ENCODE measurements around the gene PIBF1. TPM values are rescaled to one million over a fixed set of nuclear protein-coding genes. Genes with fewer than 3 reads are reported as not detected.
A peak's percentile ranks its signal among the peaks of the same experiment; 100 is the strongest.
"Not testable (repeated sequence)": the region's sequence is repeated elsewhere in the genome, so short reads cannot be mapped to it uniquely, and the experiment has no call there.

PIBF1 gene, protein sequence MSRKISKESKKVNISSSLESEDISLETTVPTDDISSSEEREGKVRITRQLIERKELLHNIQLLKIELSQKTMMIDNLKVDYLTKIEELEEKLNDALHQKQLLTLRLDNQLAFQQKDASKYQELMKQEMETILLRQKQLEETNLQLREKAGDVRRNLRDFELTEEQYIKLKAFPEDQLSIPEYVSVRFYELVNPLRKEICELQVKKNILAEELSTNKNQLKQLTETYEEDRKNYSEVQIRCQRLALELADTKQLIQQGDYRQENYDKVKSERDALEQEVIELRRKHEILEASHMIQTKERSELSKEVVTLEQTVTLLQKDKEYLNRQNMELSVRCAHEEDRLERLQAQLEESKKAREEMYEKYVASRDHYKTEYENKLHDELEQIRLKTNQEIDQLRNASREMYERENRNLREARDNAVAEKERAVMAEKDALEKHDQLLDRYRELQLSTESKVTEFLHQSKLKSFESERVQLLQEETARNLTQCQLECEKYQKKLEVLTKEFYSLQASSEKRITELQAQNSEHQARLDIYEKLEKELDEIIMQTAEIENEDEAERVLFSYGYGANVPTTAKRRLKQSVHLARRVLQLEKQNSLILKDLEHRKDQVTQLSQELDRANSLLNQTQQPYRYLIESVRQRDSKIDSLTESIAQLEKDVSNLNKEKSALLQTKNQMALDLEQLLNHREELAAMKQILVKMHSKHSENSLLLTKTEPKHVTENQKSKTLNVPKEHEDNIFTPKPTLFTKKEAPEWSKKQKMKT
- total RNA-seq: 10 to 100 TPM; 30.0 to 32.0 TPM

DNA sequence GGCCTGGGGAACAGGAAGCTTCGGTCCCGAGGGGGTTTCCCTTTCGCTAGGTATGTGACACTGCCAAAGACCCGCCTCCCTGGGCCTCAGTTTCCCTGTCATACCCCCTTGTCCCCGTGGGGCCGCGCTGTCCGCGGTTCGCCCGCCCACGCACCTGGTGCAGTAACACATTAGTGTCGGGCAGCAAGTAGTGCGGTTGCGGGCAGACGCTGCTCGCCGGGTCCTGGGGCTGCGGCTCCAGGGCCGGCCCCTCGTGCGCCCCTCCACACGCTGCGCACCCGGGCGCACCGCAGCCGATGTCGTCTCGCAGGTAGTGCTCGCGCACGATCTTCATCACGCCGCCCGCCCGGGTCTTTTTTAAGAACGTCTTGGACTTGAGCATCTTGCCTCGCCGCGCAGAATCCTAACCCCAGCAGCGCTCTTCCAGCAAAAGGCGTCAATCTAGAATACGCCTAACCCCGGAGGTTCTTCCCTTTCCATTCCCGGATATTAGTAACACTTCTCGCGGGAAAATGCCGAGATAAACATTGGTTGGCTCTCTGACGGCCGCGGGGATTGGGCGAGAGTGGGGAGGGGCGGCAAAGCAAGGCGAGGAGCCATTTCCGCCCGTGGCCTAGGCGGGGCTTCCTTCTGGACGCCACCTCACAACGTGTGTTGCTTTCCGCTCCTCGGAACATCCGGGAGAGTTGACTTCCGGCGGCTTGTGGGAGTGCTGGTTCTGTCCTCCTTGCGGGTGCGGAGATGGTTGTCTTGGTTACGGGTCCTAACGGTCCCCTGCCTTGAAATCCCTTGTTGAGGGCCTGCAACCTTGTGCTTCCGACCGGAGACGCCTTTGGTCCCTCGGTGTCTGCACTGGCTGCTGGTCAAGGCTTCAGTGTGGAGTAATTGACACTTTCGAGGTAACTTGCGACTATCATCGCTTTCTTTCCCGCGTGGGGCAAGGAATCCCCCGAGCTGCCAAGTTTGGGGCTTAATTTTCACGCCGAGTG is at the start of gene PIBF1, which contains the start of gene DIS3:
PIBF1 (plus strand) TSS at position 683 of the 989 bp plus-strand sequence. CDS start 1,337 bp downstream, outside the sequence.
DIS3 (minus strand) TSS at position 450 of the 989 bp plus-strand sequence; CDS start at position 382, 68 bp downstream.
- Mint-ChIP-seq H3K4me1 (peaks cover 55% of the 10 kb centered on the region), H3K27ac (peak within 1 kb of the TSS; percentile 98), H3K9me3 (no peaks in the 10 kb centered on the region), H3K36me3 (ENCODE audit: low read depth) (peaks cover 44% of the 10 kb centered on the region), H3K4me3 (peak within 1 kb of the TSS; percentile 94), H3K27me3 (no peaks in the 10 kb centered on the region)
- POLR2A ChIA-PET: no interaction called here
- peak; percentile 99 for DNase-seq
- CTCF ChIA-PET: no interaction called here

- ChIA-PET CTCF (interaction anchor here (1.2 kb wide), 1 partner anchor 11 kb away, joined by 3 read pairs; no protein-coding TSS in a partner anchor), POLR2A (interaction anchor here (1.1 kb wide), 1 partner anchor 8 kb away, joined by 6 read pairs; no protein-coding TSS in a partner anchor)
- peaks cover 25% of the 10 kb centered on the region for H3K4me1 Mint-ChIP-seq
- peaks cover 61% of the 10 kb centered on the region for H3K36me3 Mint-ChIP-seq (ENCODE audit: low read depth)
- H3K27me3 Mint-ChIP-seq: no peaks in the 10 kb centered on the region
- no peaks in the 10 kb centered on the region for H3K9me3 Mint-ChIP-seq
- no peak overlapping the region for H3K27ac Mint-ChIP-seq
- no peak overlapping the region for H3K4me3 Mint-ChIP-seq
- DNase-seq: no peak
Measured at GRCh38 chr13:72737033-72737432, 44.9 kb upstream of the PIBF1 start.

GRCh38 chr13:72740015-72740414 is 41.9 kb upstream of the PIBF1 start:
- Mint-ChIP-seq H3K27ac (no peak overlapping the region), H3K36me3 (ENCODE audit: low read depth) (peaks cover 56% of the 10 kb centered on the region), H3K9me3 (no peaks in the 10 kb centered on the region), H3K4me1 (peaks cover 16% of the 10 kb centered on the region), H3K4me3 (no peak overlapping the region), H3K27me3 (no peaks in the 10 kb centered on the region)
- CTCF ChIA-PET: no interaction called here
- POLR2A ChIA-PET: no interaction called here
- no peak for DNase-seq

DNA sequence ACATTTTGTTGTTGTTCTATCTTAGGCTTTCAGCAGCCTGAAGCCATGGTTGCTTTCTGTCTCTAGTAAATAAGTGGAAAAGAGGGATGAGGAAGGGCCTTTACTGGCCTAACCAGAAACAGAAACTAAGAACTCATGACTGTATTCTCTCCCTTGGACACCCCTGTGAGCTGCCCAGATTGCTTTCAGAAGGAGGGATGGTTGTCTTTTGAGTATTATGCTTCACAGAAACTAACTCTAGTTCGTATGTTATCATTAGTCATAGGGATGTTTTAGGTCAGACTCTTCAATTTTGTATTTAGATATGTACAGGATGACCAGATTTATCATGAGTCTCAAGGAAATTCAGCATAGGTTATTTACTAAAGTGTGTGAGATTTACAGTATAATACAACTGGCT is 36.7 kb upstream of the PIBF1 start:
- Mint-ChIP-seq H3K27ac (no peak overlapping the region), H3K36me3 (ENCODE audit: low read depth) (peaks cover 62% of the 10 kb centered on the region), H3K27me3 (no peaks in the 10 kb centered on the region), H3K4me1 (peaks cover 17% of the 10 kb centered on the region), H3K9me3 (no peaks in the 10 kb centered on the region), H3K4me3 (no peak overlapping the region)
- POLR2A ChIA-PET: no interaction called here
- no peak for DNase-seq
- CTCF ChIA-PET: interaction anchor here (1.3 kb wide), 1 partner anchor 10 kb away, joined by 4 read pairs; no protein-coding TSS in a partner anchor

GRCh38 chr13:72751220-72751619 is 30.7 kb upstream of the PIBF1 start:
- peaks cover 11% of the 10 kb centered on the region for H3K4me1 Mint-ChIP-seq
- no peak overlapping the region for H3K4me3 Mint-ChIP-seq
- ChIA-PET CTCF (no interaction called here), POLR2A (no interaction called here)
- H3K27me3 Mint-ChIP-seq: no peaks in the 10 kb centered on the region
- H3K27ac Mint-ChIP-seq: no peak overlapping the region
- no peak for DNase-seq
- H3K9me3 Mint-ChIP-seq: peaks cover 3% of the 10 kb centered on the region
- peaks cover 67% of the 10 kb centered on the region for H3K36me3 Mint-ChIP-seq (ENCODE audit: low read depth)

DNA sequence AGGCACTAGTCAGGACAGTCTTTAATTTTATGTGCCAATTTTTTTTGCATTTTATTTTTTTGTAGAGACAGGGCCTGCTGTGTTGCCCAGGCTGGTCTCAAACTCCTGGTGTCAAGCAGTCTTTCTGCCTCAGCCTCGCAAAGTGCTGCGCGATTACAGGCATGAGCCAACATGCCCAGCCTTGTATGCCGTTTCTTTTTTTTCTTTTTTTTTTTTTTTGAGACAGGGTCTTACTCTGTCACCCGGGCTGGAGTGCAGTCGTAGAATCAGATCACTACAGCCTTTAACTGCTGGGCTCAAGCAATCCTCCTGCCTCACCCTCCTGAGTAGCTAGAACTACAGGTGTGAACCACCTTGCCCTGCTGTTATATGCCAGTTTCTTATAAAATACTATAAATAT is 27.8 kb upstream of the PIBF1 start:
- ChIA-PET CTCF (interaction anchor here (0.9 kb wide), 1 partner anchor 16 kb away, joined by 4 read pairs; no protein-coding TSS in a partner anchor), POLR2A (no interaction called here)
- no peak for DNase-seq
- peaks cover 8% of the 10 kb centered on the region for H3K4me1 Mint-ChIP-seq
- H3K4me3 Mint-ChIP-seq: no peak overlapping the region
- H3K27ac Mint-ChIP-seq: no peak overlapping the region
- H3K36me3 Mint-ChIP-seq (ENCODE audit: low read depth): peaks cover 57% of the 10 kb centered on the region
- peaks cover 3% of the 10 kb centered on the region for H3K9me3 Mint-ChIP-seq
- no peaks in the 10 kb centered on the region for H3K27me3 Mint-ChIP-seq

DNA sequence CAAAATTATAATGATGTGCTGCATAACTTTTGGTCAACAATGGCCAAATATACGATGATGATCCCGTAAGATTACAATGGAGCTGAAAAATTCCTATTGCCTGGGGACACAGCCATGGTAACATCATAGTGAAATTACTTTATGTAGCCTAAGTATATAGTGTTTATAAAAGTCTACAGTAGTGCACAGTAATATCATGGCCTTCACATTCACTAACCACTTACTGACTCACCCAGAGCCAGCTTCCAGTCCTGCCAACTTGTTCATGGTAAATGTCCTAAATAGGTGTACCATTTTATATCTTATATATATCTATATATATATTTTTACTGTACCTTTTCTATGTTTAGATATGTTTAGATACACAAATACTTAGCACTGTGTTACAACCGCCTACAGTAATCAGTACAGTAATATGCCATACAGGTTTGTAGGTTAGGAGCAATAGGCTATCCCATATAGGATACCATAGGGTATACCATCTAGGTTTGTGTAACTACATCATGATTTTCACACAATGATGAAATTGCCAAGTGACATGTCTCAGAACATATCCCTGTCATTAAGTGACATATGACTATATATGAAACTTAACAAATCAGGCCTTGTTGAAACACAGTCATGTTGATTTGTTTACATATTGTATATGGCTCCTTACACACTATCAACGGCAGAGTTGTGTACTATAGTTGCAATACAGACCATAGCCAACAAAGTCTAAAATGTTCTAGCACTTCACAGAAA is 24.0 kb upstream of the PIBF1 start:
- no peak overlapping the region for H3K4me3 Mint-ChIP-seq
- H3K9me3 Mint-ChIP-seq: no peaks in the 10 kb centered on the region
- no peaks in the 10 kb centered on the region for H3K27me3 Mint-ChIP-seq
- ChIA-PET CTCF (interaction anchor here (1.4 kb wide), 1 partner anchor 13 kb away, joined by 4 read pairs; no protein-coding TSS in a partner anchor), POLR2A (no interaction called here)
- H3K4me1 Mint-ChIP-seq: no peaks in the 10 kb centered on the region
- no peak for DNase-seq
- no peak overlapping the region for H3K27ac Mint-ChIP-seq
- peaks cover 50% of the 10 kb centered on the region for H3K36me3 Mint-ChIP-seq (ENCODE audit: low read depth)

- H3K4me3 Mint-ChIP-seq: no peak overlapping the region
- H3K36me3 Mint-ChIP-seq (ENCODE audit: low read depth): peaks cover 53% of the 10 kb centered on the region
- CTCF ChIA-PET: interaction anchor here (0.9 kb wide), 1 partner anchor 12 kb away, joined by 3 read pairs; no protein-coding TSS in a partner anchor
- H3K27me3 Mint-ChIP-seq: no peaks in the 10 kb centered on the region
- POLR2A ChIA-PET: no interaction called here
- no peak overlapping the region for H3K27ac Mint-ChIP-seq
- no peak for DNase-seq
- H3K9me3 Mint-ChIP-seq: no peaks in the 10 kb centered on the region
- no peaks in the 10 kb centered on the region for H3K4me1 Mint-ChIP-seq
Measured at GRCh38 chr13:72760189-72760588, 21.7 kb upstream of the PIBF1 start.

- H3K27me3 Mint-ChIP-seq: no peaks in the 10 kb centered on the region
- no peak for DNase-seq
- H3K9me3 Mint-ChIP-seq: no peaks in the 10 kb centered on the region
- no peak overlapping the region for H3K4me3 Mint-ChIP-seq
- ChIA-PET CTCF (interaction anchor here (0.9 kb wide), 1 partner anchor 14 kb away, joined by 3 read pairs; no protein-coding TSS in a partner anchor), POLR2A (no interaction called here)
- H3K4me1 Mint-ChIP-seq: no peaks in the 10 kb centered on the region
- H3K36me3 Mint-ChIP-seq (ENCODE audit: low read depth): peaks cover 58% of the 10 kb centered on the region
- H3K27ac Mint-ChIP-seq: no peak overlapping the region
Measured at GRCh38 chr13:72763411-72763810, 18.5 kb upstream of the PIBF1 start.

- no peaks in the 10 kb centered on the region for H3K27me3 Mint-ChIP-seq
- no peak overlapping the region for H3K4me3 Mint-ChIP-seq
- DNase-seq: no peak
- H3K27ac Mint-ChIP-seq: no peak overlapping the region
- H3K9me3 Mint-ChIP-seq: no peaks in the 10 kb centered on the region
- H3K36me3 Mint-ChIP-seq (ENCODE audit: low read depth): peaks cover 68% of the 10 kb centered on the region
- ChIA-PET CTCF (no interaction called here), POLR2A (no interaction called here)
- peaks cover 19% of the 10 kb centered on the region for H3K4me1 Mint-ChIP-seq
Measured at GRCh38 chr13:72774019-72774418, 7.9 kb upstream of the PIBF1 start.

- DNase-seq: no peak
- H3K27me3 Mint-ChIP-seq: no peaks in the 10 kb centered on the region
- no peaks in the 10 kb centered on the region for H3K9me3 Mint-ChIP-seq
- peaks cover 50% of the 10 kb centered on the region for H3K4me1 Mint-ChIP-seq
- ChIA-PET POLR2A (no interaction called here), CTCF (no interaction called here)
- peaks cover 37% of the 10 kb centered on the region for H3K36me3 Mint-ChIP-seq (ENCODE audit: low read depth)
- H3K27ac Mint-ChIP-seq: peak overlapping the region; percentile 98
- peak overlapping the region; percentile 94 for H3K4me3 Mint-ChIP-seq
Measured at GRCh38 chr13:72782717-72783116, 784 bp downstream of the PIBF1 start.

DNA sequence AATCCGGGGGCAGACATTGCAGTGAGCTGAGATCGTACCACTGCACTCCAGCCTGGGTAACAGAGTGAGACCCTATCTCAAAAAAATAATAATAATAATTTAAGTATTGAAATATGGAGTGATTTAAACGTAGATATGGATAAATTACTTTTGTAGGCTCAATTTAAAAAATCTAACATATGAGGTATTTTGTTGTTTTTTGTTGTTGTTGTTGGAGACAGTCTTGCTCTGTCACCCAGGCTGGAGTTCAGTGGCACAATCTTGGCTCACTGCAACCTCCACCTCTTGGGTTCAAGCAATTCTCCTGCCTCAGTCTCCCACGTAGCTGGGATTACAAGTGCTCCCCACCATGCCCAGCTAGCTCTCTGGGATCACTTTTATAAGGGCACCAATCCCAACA is 2.7 kb downstream of the PIBF1 start:
- H3K27me3 Mint-ChIP-seq, H3K9me3 Mint-ChIP-seq, CTCF ChIA-PET, DNase-seq, H3K4me3 Mint-ChIP-seq, POLR2A ChIA-PET: not testable (repeated sequence)
- H3K36me3 Mint-ChIP-seq (ENCODE audit: low read depth): peaks cover 32% of the 10 kb centered on the region
- peak overlapping the region; percentile 73 for H3K27ac Mint-ChIP-seq
- peaks cover 44% of the 10 kb centered on the region for H3K4me1 Mint-ChIP-seq
